B cell (primary cell): Measurements from ENCODE around the gene UBAC1. TPM values are rescaled to one million over a fixed set of nuclear protein-coding genes. Genes with fewer than 3 reads are reported as not detected.

ENCODE experiments used
- ATAC-seq: fragments of 200-7000 bp; cut with Tn5 transposase; one replicate; pipeline ENCODE4 v1.10.0; 2021; ENCODE audit warnings: low read depth, mild to moderate bottlenecking, moderate number of reproducible peaks, moderate library complexity
- CTCF ChIA-PET: fragments of 350-600 bp; sonication (Branson Sonifier 250); formaldehyde crosslinking; loops from one replicate; lab custom pipeline; 2021; ENCODE audit warnings: antibody characterized with exemption, inconsistent platforms; lab: Charles Lee
- POLR2A ChIA-PET: fragments of 350-600 bp; sonication (Branson Sonifier 250); formaldehyde crosslinking; loops from one replicate; lab custom pipeline; 2021; ENCODE audit warnings: antibody characterized with exemption; lab: Charles Lee
- DNase-seq: peaks from one replicate; pipeline ENCODE4 v3.0.0; 2013
- H2AFZ ChIP-seq: 2 replicates; pipeline ENCODE4 v1.6.1; 2012; ENCODE audit warnings: mild to moderate bottlenecking, low read depth, low read length; ENCODE audit not compliant: insufficient read depth, poor library complexity, severe bottlenecking
- H3K27ac ChIP-seq, 2 donors: 1 replicate in 1 of 2; 2 replicates in 1 of 2; pipeline ENCODE4 v1.5.1; 2012 to 2013; ENCODE audit warnings: low read length in 2 of 2, mild to moderate bottlenecking in 2 of 2, moderate library complexity in 1 of 2
- H3K27me3 ChIP-seq, 4 experiments: fragments of 200-600 bp in 1 of 4; sonication (generic) in 1 of 4; replicated peaks in 1 of 4; 1 replicate in 2 of 4; 2 replicates in 2 of 4; pipeline versions ENCODE4 v1.6.1 to v1.7.0; 2013 to 2016; ENCODE audit warnings: low read length in 3 of 4, mild to moderate bottlenecking in 2 of 4, mixed read lengths in 1 of 4, moderate library complexity in 1 of 4; ENCODE audit not compliant: insufficient read depth in 4 of 4, control insufficient read depth in 3 of 4; ENCODE audit errors: control extremely low read depth in 1 of 4
- H3K36me3 ChIP-seq, 2 experiments: replicated peaks in 1 of 2; 1 replicate in 1 of 2; 2 replicates in 1 of 2; pipeline versions ENCODE4 v1.6.1 to v1.7.1; 2013; ENCODE audit warnings: low read length in 1 of 2; ENCODE audit not compliant: insufficient read depth in 2 of 2, control insufficient read depth in 1 of 2; ENCODE audit errors: control extremely low read depth in 1 of 2, extremely low read depth in 1 of 2
- H3K4me1 ChIP-seq, 2 donors: fragments of 200-600 bp in 1 of 2; sonication (generic) in 1 of 2; 1 replicate in 1 of 2; 2 replicates in 1 of 2; pipeline versions ENCODE4 v1.5.1 to v1.6.1; 2013 to 2017; ENCODE audit warnings: low read length in 2 of 2; ENCODE audit not compliant: control insufficient read depth in 2 of 2, insufficient read depth in 2 of 2
- H3K4me2 ChIP-seq: replicated peaks from 2 replicates; pipeline ENCODE3; 2012; ENCODE audit warnings: mild to moderate bottlenecking, low read depth, low read length; ENCODE audit not compliant: poor library complexity, severe bottlenecking
- H3K4me3 ChIP-seq, 5 experiments: fragments of 200-600 bp in 1 of 5; sonication (generic) in 1 of 5; 1 replicate in 3 of 5; 2 replicates in 2 of 5; pipeline versions ENCODE4 v1.5.1 to v1.7.0; 2011 to 2016; ENCODE audit warnings: low read length in 4 of 5, mild to moderate bottlenecking in 4 of 5, low read depth in 2 of 5, control low read depth in 1 of 5, moderate library complexity in 1 of 5; ENCODE audit not compliant: insufficient read depth in 1 of 5; ENCODE audit errors: control extremely low read depth in 1 of 5, extremely low read depth in 1 of 5
- H3K79me2 ChIP-seq: fragments of 200-600 bp; sonication (generic); one replicate; pipeline ENCODE4 v1.6.0; 2016; ENCODE audit warnings: low read length; ENCODE audit not compliant: control insufficient read depth, insufficient read depth
- H3K9ac ChIP-seq: fragments of 200-600 bp; sonication (generic); 2 replicates; pipeline ENCODE4 v1.6.1; 2017; ENCODE audit warnings: mild to moderate bottlenecking, low read length, moderate library complexity
- H3K9me3 ChIP-seq, 3 donors: one replicate each; pipeline versions ENCODE4 v1.6.1 to v1.7.1; 2013; ENCODE audit warnings: low read length in 2 of 3; ENCODE audit not compliant: control insufficient read depth in 2 of 3, insufficient read depth in 1 of 3; ENCODE audit errors: control extremely low read depth in 1 of 3
- H4K20me1 ChIP-seq: 2 replicates; pipeline ENCODE4 v1.6.0; 2012; ENCODE audit warnings: mild to moderate bottlenecking, low read length; ENCODE audit not compliant: insufficient read depth, control insufficient read depth, poor library complexity, severe bottlenecking
- H3K27ac Mint-ChIP-seq: one replicate; pipeline ENCODE4 v1.8.0; 2021; ENCODE audit warnings: mixed read lengths
- H3K27me3 Mint-ChIP-seq: one replicate; pipeline ENCODE4 v1.8.0; 2021; ENCODE audit warnings: mixed read lengths
- H3K4me1 Mint-ChIP-seq: one replicate; pipeline ENCODE4 v1.8.0; 2021; ENCODE audit warnings: mixed read lengths
- H3K4me3 Mint-ChIP-seq: one replicate; pipeline ENCODE4 v1.8.0; 2021; ENCODE audit warnings: mixed read lengths
- H3K9me3 Mint-ChIP-seq: one replicate; pipeline ENCODE4 v1.8.0; 2022; ENCODE audit warnings: mixed read lengths; ENCODE audit not compliant: insufficient read depth
- EZH2 ChIP-seq: IDR thresholded peaks from 2 replicates; pipeline ENCODE4 v1.6.1; 2012; ENCODE audit warnings: borderline replicate concordance, low read depth, mild to moderate bottlenecking, moderate library complexity, low read length; ENCODE audit not compliant: insufficient read depth, poor library complexity, severe bottlenecking
- WGBS: methylation state at CpG from one replicate; pipeline ENCODE4 v1.1.5; 2013; ENCODE audit warnings: missing lambda C conversion rate; ENCODE audit not compliant: insufficient coverage; 5-methylcytosine and 5-hydroxymethylcytosine counted together
- intact Hi-C: fragments of 100-400 bp; cut with micrococcal nuclease; formaldehyde crosslinking; loops from one replicate; pipeline ENCODE4 v1.10.0; 2022
- polyA plus RNA-seq: library from polyadenylated mRNA; depleted of rRNA; stranded (reverse); fragments of >200 nt; gene quantifications from 2 replicates; pipeline ENCODE4 v1.2.3, GENCODE V29; 2012
- total RNA-seq, 2 donors: library from RNA; stranded (reverse); fragments of 120-200 nt in 1 of 2; gene quantifications; 1 replicate in 1 of 2; 2 replicates in 1 of 2; pipeline versions ENCODE4 v1.2.3 to v1.2.4, GENCODE V29; 2013 to 2022
- TF ChIP-seq, protein P1 (sequence below): fragments of 200-600 bp; IDR thresholded peaks from one replicate; pipeline ENCODE4 v1.8.0; 2022; ENCODE audit warnings: antibody characterized with exemption, mild to moderate bottlenecking

UBAC1 gene
- total and polyA plus RNA-seq, 2 donors (not counting 1 experiment from before 2014, with no cell fraction given) = 30.8 to 31.1 TPM

- no peak overlapping the region for H3K27ac ChIP-seq
- no peak overlapping the region for H3K9ac ChIP-seq
- H3K4me2 ChIP-seq = no peak overlapping the region
- 96% methylated on average over 12 of the region's 14 CpGs for WGBS
- H3K27me3 ChIP-seq = no peaks in the 10 kb centered on the region
- no peak overlapping the region for H3K4me3 ChIP-seq
- Mint-ChIP-seq H3K27me3 (no peaks in the 10 kb centered on the region), H3K4me1 (peaks cover 5% of the 10 kb centered on the region), H3K27ac (no peak overlapping the region), H3K9me3 (peaks cover 7% of the 10 kb centered on the region), H3K4me3 (no peak overlapping the region)
- H3K36me3 ChIP-seq = no peaks in the 10 kb centered on the region
- no peak overlapping the region for H2AFZ ChIP-seq
- TF ChIP-seq, protein P1, sequence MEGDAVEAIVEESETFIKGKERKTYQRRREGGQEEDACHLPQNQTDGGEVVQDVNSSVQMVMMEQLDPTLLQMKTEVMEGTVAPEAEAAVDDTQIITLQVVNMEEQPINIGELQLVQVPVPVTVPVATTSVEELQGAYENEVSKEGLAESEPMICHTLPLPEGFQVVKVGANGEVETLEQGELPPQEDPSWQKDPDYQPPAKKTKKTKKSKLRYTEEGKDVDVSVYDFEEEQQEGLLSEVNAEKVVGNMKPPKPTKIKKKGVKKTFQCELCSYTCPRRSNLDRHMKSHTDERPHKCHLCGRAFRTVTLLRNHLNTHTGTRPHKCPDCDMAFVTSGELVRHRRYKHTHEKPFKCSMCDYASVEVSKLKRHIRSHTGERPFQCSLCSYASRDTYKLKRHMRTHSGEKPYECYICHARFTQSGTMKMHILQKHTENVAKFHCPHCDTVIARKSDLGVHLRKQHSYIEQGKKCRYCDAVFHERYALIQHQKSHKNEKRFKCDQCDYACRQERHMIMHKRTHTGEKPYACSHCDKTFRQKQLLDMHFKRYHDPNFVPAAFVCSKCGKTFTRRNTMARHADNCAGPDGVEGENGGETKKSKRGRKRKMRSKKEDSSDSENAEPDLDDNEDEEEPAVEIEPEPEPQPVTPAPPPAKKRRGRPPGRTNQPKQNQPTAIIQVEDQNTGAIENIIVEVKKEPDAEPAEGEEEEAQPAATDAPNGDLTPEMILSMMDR = no peak
- no peak for TF ChIP-seq EZH2
- peaks cover 5 to 6% of the 10 kb centered on the region in 2 donors for H3K4me1 ChIP-seq
- DNase-seq (no peak), ATAC-seq (no peak)
- intact Hi-C loops = no loop called here
- ChIA-PET CTCF (no interaction called here), POLR2A (interaction anchor here (0.6 kb wide), 1 partner anchor 45 kb away, joined by 3 read pairs; no protein-coding TSS in a partner anchor)
- H3K9me3 ChIP-seq = peaks cover 0 to 33% (median 12%) of the 10 kb centered on the region in 3 donors
- H4K20me1 ChIP-seq = no peaks in the 10 kb centered on the region
- H3K79me2 ChIP-seq = no peaks in the 10 kb centered on the region
Measured at GRCh38 chr9:135921749-135922310, 39.3 kb downstream of the UBAC1 start.

- H3K27ac Mint-ChIP-seq = no peak overlapping the region
- WGBS = 82% methylated on average over 17 of the region's 24 CpGs
- H3K4me1 Mint-ChIP-seq = peaks cover 12% of the 10 kb centered on the region
- Histone ChIP-seq H3K9me3 (peaks cover 0 to 38% (median 18%) of the 10 kb centered on the region in 3 donors), H3K4me3 (no peak overlapping the region), H2AFZ (no peak overlapping the region), H3K27ac (no peak overlapping the region), H3K36me3 (no peaks in the 10 kb centered on the region), H4K20me1 (no peaks in the 10 kb centered on the region), H3K79me2 (no peaks in the 10 kb centered on the region), H3K4me2 (no peak overlapping the region), H3K4me1 (peaks cover 5 to 9% of the 10 kb centered on the region in 2 donors), H3K27me3 (no peaks in the 10 kb centered on the region), H3K9ac (no peak overlapping the region)
- ChIA-PET CTCF (no interaction called here), POLR2A (no interaction called here)
- no peak for DNase-seq
- intact Hi-C loops = no loop called here
- H3K4me3 Mint-ChIP-seq = no peak overlapping the region
- ATAC-seq = no peak
- H3K9me3 Mint-ChIP-seq = peaks cover 11% of the 10 kb centered on the region
- TF ChIP-seq EZH2 = no peak
- TF ChIP-seq, protein P1 = no peak
- H3K27me3 Mint-ChIP-seq = no peaks in the 10 kb centered on the region
Measured at GRCh38 chr9:135920973-135921585, 40.1 kb downstream of the UBAC1 start.
